HG03103 (cell line): ENCODE data around the gene TMEM59L.

Source experiments
- ATAC-seq: cut with Tn5 transposase; IDR thresholded peaks from one replicate; pipeline ENCODE4 v1.9.1; 2021; ENCODE audit warnings: low read depth; ENCODE audit not compliant: unreplicated experiment

The TMEM59L gene

DNA sequence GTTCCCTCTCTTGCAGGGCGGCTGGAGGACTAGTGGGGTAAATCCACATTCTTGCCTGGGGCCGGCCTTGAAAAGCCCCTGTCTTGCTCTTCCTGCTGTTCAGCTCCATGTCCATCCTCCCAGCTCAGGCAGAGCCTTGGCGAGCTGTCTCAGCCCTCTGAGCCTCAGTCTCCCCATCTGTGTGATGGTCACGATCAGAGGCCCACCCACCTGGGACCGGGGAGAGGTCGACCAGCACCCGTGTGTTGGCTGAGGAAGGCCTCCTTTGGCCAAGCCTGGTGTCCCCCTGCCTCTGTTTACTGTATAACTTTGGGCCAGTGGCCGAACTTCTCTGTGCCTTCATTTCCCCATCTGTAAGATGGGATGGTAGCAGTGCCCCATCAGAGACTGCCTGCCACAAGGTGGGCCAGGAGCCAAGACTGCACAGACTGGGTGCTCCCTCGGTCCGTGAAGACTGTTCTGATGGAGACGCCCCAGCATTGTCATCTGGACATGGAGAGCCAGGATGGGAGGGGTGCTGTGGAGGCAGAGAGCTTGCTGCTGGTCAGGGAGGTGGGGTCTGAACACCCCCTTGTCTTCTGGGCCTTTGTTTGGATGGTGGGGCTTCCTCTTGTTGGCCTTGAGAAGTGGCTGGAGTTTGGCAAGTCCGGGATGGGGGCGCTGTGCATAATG lies 42.6 kb downstream of the TMEM59L start:
- no peak for ATAC-seq

DNA sequence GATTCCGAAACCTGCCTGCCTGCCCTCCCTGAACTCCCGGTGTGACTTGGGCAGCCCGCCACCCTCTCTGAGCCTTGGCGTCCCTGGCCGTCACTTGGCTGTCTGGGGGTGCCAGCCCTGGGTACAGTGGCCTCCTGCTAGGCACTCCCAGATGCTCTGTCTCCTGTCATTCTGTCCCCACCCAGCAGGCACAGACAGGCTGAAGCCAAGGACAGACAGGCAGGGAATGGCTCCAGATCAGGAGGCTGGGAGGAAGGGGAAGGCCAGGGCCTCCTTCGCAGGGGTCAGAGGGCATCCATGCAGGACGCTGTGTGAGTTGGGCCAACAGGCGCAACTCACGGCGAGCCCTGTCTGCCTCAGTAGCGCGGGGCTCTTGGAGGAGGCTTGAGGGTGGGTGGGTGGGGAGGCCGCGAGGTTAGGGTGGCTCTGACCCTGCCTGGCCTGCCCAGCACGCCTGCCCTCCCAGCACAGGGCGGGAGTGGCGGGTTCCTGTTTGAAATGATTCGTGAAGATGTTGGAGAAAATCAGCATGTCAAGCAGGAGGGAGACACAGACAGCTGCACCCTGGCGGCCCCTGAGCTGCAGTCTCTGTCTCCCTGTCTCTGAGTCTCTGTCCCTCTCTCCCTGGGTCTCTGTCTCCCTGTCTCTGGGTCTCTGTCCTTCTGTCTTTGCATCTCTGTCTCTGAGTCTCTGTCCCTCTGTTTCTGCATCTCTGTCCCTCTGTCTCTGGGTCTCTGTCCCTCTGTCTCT lies 43.8 kb downstream of the TMEM59L start:
- ATAC-seq: no peak

- no peak for ATAC-seq
Measured at GRCh38 chr19:18657590-18658365, 45.1 kb downstream of the TMEM59L start.

GRCh38 chr19:18658366-18658855 lies 45.7 kb downstream of the TMEM59L start:
- ATAC-seq: no peak

DNA sequence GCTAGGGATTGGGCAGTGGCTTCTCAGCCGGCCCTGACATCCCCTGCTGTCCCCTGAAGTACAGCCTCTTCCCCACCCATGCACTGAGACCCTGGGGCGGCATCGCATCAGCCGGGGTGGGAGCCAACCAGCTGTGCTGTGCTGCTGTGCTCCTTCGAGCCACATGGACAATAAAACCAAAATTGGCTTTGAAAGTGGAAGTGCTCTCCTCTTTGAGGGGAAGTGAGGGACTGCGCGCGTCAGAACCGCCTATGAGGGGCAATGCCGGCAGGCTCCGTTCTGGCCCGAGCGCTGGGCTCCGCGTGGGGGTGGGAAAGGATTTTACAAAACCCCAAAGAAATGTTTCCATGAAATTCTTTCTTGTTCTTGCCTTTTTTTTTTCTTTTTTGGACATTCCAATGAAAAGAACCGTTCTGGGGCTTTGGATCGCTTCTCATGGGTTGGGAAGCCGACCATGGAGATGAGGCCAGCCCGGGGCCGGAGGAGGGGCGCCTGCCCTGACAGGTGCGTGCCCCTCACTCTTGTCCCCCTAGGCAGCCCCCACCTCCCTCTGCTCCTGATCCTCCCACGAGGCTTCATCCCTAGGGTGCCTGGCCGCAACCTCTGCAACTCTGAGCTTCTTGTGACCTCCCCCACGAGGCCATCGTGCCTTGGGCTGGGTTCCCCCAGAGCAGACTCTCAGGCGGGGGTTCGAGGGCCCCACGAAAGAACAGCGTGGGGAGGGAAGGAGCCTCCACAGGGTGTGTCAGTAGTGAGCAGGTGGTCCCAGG lies 46.8 kb downstream of the TMEM59L start:
- ATAC-seq: no peak

- no peak for ATAC-seq
Measured at GRCh38 chr19:18660051-18660910, 47.6 kb downstream of the TMEM59L start.

- ATAC-seq: no peak
Measured at GRCh38 chr19:18660939-18661670, 48.4 kb downstream of the TMEM59L start.

- no peak for ATAC-seq
Measured at GRCh38 chr19:18662972-18663732, 50.5 kb downstream of the TMEM59L start.

DNA sequence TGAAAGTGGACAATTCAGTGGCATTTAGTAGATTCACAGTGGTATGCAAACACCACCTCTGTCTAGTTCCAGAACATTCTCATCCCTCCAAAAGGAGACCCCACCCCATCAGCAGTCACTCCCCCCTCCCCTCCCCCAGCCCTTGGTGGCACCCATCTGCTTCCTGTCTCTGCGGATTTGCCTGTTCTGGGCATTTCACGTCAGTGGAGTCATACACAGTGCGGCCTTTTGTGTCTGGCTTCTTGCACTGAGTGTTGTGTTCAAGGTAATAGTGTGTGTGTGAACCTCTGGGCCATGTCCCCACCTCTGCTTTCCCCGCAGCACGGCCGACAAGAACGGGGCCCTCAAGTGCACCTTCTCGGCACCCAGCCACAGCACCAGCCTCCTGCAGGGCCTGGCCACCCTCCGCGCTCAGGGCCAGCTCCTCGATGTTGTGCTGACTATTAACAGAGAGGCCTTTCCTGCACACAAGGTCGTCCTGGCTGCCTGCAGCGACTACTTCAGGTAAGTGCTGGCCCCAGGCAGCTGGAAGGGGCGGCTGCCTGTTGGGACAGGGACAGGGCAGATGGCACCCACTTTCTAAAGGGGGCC lies 51.4 kb downstream of the TMEM59L start:
- no peak for ATAC-seq

GRCh38 chr19:18665771-18666202 lies 53.1 kb downstream of the TMEM59L start:
- no peak for ATAC-seq

GRCh38 chr19:18666317-18666716 lies 53.6 kb downstream of the TMEM59L start:
- ATAC-seq: no peak

DNA sequence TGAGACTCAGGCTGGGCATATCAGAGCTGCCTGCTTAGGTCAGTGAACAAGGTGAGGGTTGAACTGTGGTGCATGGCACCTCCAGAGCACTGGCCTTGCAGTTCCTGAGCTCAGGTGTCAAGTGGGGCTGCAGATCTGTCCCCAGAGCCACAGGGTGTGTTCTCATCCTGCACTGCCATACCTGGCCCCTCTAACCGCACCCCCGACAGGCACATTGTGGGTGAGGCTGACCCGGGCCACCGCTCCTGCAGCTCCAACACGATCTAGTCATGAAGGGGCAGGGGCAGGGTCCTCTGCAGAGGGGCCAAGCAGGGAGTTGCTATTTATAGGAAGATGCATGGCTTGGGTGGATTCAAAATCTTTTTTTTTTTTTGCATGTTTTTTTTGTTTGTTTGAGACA lies 54.1 kb downstream of the TMEM59L start:
- ATAC-seq: no peak

GRCh38 chr19:18667531-18668251 lies 55.0 kb downstream of the TMEM59L start:
- no peak for ATAC-seq

DNA sequence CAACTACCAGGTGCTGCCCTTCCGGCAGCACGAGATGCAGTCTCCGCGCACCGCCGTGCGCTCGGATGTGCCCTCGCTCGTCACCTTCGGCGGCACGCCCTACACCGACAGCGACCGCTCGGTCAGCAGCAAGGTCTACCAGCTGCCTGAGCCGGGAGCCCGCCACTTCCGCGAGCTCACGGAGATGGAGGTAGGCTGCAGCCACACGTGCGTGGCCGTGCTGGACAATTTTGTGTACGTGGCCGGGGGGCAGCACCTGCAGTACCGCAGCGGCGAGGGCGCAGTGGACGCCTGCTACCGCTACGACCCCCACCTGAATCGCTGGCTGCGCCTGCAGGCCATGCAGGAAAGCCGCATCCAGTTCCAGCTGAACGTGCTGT lies 55.6 kb downstream of the TMEM59L start:
- ATAC-seq: no peak

DNA sequence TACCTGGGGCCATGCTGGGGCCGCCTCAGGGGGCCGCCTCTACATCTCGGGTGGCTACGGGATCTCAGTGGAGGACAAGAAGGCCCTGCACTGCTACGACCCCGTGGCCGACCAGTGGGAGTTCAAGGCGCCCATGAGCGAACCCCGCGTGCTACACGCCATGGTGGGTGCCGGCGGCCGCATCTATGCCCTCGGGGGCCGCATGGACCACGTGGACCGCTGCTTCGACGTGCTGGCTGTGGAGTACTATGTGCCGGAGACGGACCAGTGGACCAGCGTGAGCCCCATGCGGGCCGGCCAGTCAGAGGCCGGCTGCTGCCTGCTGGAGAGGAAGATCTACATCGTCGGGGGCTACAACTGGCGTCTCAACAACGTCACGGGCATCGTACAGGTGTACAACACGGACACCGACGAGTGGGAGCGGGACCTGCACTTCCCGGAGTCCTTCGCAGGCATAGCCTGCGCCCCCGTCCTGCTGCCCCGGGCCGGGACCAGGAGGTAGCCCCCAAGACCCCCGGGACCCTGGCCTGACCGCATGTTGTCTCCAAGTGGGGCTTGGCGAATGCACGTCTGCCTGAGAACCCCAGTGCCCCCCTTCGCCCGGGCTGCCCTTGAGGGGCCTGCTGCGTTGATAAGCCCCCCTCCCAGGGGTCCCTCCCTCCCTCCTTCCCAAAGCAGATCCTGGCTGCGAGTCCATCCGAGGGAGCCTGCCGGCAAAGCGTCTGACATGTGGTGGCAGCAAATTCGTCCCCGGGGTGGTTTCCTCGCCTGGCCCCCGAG lies 56.3 kb downstream of the TMEM59L start:
- no peak for ATAC-seq

DNA sequence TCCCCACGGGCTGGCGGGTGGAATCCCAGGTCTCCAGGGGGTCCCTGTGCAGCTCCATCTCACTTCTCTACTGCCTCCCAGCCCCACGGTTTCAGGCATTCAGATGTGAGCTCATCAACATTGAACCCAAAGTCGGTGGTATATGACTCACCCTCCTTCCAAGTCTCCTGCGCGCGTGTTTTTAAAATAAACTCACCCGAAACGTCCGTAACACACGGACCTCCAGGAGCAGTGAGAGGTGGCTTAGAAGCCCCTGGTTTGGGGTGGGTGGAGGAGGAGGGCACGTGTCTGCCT lies 56.8 kb downstream of the TMEM59L start:
- ATAC-seq: no peak

GRCh38 chr19:18669883-18670282 lies 57.2 kb downstream of the TMEM59L start:
- ATAC-seq: no peak
